ENCODE data around the gene TMEM242.

TMEM242 gene

DNA sequence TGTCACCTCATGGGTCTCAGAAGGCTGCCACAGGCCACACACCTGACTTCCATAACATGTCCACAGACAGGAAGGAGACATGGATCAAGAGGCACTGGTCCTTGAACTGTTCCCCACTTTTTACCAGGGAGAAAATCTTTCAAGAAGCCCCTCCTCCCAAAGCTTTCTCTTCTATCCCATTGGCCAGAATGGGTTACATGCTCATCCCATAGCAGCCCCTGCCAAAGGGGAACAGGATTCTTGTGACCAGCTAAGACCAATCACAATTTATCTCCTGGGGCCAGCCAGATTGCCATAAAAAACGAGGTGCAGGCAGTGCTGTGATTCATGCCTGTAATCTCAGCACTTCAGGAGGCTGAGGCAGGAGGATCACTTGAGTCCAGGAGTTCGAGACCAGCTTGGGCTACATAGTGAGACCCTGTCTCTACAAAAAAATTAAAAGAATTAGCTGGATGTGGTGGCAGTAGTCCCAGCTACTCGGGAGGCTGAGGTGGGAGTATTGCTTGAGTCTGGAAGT, 59.4 kb downstream of the TMEM242 start (continued):
- TF ChIP-seq, protein P1, sequence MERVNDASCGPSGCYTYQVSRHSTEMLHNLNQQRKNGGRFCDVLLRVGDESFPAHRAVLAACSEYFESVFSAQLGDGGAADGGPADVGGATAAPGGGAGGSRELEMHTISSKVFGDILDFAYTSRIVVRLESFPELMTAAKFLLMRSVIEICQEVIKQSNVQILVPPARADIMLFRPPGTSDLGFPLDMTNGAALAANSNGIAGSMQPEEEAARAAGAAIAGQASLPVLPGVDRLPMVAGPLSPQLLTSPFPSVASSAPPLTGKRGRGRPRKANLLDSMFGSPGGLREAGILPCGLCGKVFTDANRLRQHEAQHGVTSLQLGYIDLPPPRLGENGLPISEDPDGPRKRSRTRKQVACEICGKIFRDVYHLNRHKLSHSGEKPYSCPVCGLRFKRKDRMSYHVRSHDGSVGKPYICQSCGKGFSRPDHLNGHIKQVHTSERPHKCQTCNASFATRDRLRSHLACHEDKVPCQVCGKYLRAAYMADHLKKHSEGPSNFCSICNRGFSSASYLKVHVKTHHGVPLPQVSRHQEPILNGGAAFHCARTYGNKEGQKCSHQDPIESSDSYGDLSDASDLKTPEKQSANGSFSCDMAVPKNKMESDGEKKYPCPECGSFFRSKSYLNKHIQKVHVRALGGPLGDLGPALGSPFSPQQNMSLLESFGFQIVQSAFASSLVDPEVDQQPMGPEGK (CRISPR knock-in tag; IDR thresholded peaks at IDR 0.05; ENCODE audit: borderline replicate concordance), result no peak
- TF ChIP-seq ZFP3 (CRISPR knock-in tag; IDR thresholded peaks at IDR 0.05) (no peak), ZNF70 (CRISPR knock-in tag; IDR thresholded peaks at IDR 0.05) (no peak), PPARA (CRISPR knock-in tag; IDR thresholded peaks at IDR 0.05; ENCODE audit: borderline replicate concordance) (no peak), ISL1 (CRISPR knock-in tag; IDR thresholded peaks at IDR 0.05) (no peak), RARB (CRISPR knock-in tag; IDR thresholded peaks at IDR 0.05) (no peak), BACH2 (CRISPR knock-in tag; IDR thresholded peaks at IDR 0.05; ENCODE audit: borderline replicate concordance) (no peak), OSR1 (CRISPR knock-in tag; IDR thresholded peaks at IDR 0.05) (no peak), TCF4 (CRISPR knock-in tag; IDR thresholded peaks at IDR 0.05; ENCODE audit: borderline replicate concordance) (no peak)
- TF ChIP-seq, protein P2, sequence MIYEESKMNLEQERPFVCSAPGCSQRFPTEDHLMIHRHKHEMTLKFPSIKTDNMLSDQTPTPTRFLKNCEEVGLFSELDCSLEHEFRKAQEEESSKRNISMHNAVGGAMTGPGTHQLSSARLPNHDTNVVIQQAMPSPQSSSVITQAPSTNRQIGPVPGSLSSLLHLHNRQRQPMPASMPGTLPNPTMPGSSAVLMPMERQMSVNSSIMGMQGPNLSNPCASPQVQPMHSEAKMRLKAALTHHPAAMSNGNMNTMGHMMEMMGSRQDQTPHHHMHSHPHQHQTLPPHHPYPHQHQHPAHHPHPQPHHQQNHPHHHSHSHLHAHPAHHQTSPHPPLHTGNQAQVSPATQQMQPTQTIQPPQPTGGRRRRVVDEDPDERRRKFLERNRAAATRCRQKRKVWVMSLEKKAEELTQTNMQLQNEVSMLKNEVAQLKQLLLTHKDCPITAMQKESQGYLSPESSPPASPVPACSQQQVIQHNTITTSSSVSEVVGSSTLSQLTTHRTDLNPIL (CRISPR knock-in tag; IDR thresholded peaks at IDR 0.05; ENCODE audit: low read depth), result no peak

DNA sequence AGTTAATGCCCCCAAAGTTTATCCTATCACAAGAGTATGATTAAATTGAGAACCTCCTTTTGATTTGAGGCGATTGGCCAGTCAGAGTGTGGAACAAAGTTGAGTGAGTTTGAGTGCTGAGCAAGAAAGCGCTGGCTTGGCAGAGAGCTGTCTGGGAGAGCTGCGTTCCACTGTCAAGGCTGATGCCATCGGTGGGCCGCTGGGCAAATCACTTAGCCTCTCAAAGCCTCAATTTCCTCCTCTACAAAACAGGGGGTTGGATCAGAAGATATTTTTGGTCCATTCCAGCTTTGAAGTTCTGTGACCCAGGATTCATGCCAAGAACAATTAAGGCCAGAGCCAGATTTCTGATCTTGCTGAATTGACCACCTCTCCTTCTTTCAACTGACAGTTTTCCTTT, 60.2 kb downstream of the TMEM242 start:
- no peak for TF ChIP-seq ARNTL (CRISPR knock-in tag; IDR thresholded peaks at IDR 0.05; ENCODE audit: borderline replicate concordance, low read depth)
- TF ChIP-seq OSR1 (CRISPR knock-in tag; IDR thresholded peaks at IDR 0.05), result no peak
- no peak for TF ChIP-seq CSDC2 (CRISPR knock-in tag; IDR thresholded peaks at IDR 0.05)
- TF ChIP-seq, protein P3, sequence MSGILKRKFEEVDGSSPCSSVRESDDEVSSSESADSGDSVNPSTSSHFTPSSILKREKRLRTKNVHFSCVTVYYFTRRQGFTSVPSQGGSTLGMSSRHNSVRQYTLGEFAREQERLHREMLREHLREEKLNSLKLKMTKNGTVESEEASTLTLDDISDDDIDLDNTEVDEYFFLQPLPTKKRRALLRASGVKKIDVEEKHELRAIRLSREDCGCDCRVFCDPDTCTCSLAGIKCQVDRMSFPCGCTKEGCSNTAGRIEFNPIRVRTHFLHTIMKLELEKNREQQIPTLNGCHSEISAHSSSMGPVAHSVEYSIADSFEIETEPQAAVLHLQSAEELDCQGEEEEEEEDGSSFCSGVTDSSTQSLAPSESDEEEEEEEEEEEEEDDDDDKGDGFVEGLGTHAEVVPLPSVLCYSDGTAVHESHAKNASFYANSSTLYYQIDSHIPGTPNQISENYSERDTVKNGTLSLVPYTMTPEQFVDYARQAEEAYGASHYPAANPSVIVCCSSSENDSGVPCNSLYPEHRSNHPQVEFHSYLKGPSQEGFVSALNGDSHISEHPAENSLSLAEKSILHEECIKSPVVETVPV (CRISPR knock-in tag; IDR thresholded peaks at IDR 0.05), result no peak
- TF ChIP-seq, protein P1 (CRISPR knock-in tag; IDR thresholded peaks at IDR 0.05; ENCODE audit: borderline replicate concordance), result no peak
- TF ChIP-seq GLIS3 (CRISPR knock-in tag; IDR thresholded peaks at IDR 0.05), result no peak
- TF ChIP-seq ISL1 (CRISPR knock-in tag; IDR thresholded peaks at IDR 0.05), result no peak
- TF ChIP-seq ZNF8 (CRISPR knock-in tag; IDR thresholded peaks at IDR 0.05), result no peak
- no peak for TF ChIP-seq ZNF565 (CRISPR knock-in tag; conservative IDR thresholded peaks at IDR 0.05; ENCODE audit: low read depth)
- TF ChIP-seq, protein P4, sequence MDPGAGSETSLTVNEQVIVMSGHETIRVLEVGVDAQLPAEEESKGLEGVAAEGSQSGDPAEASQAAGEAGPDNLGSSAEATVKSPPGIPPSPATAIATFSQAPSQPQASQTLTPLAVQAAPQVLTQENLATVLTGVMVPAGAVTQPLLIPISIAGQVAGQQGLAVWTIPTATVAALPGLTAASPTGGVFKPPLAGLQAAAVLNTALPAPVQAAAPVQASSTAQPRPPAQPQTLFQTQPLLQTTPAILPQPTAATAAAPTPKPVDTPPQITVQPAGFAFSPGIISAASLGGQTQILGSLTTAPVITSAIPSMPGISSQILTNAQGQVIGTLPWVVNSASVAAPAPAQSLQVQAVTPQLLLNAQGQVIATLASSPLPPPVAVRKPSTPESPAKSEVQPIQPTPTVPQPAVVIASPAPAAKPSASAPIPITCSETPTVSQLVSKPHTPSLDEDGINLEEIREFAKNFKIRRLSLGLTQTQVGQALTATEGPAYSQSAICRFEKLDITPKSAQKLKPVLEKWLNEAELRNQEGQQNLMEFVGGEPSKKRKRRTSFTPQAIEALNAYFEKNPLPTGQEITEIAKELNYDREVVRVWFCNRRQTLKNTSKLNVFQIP (CRISPR knock-in tag; IDR thresholded peaks at IDR 0.05; ENCODE audit: borderline replicate concordance, low read depth), result no peak
- no peak for TF ChIP-seq ESRRG (CRISPR knock-in tag; IDR thresholded peaks at IDR 0.05)
- no peak for TF ChIP-seq SNAI2 (CRISPR knock-in tag; IDR thresholded peaks at IDR 0.05)
- TF ChIP-seq PPARA (CRISPR knock-in tag; IDR thresholded peaks at IDR 0.05; ENCODE audit: borderline replicate concordance), result no peak
- no peak for TF ChIP-seq TOX (CRISPR knock-in tag; IDR thresholded peaks at IDR 0.05; ENCODE audit: borderline replicate concordance)
- TF ChIP-seq TCF4 (CRISPR knock-in tag; IDR thresholded peaks at IDR 0.05; ENCODE audit: borderline replicate concordance), result no peak
- no peak for TF ChIP-seq ZC3H10 (CRISPR knock-in tag; IDR thresholded peaks at IDR 0.05)
- TF ChIP-seq, protein P5, sequence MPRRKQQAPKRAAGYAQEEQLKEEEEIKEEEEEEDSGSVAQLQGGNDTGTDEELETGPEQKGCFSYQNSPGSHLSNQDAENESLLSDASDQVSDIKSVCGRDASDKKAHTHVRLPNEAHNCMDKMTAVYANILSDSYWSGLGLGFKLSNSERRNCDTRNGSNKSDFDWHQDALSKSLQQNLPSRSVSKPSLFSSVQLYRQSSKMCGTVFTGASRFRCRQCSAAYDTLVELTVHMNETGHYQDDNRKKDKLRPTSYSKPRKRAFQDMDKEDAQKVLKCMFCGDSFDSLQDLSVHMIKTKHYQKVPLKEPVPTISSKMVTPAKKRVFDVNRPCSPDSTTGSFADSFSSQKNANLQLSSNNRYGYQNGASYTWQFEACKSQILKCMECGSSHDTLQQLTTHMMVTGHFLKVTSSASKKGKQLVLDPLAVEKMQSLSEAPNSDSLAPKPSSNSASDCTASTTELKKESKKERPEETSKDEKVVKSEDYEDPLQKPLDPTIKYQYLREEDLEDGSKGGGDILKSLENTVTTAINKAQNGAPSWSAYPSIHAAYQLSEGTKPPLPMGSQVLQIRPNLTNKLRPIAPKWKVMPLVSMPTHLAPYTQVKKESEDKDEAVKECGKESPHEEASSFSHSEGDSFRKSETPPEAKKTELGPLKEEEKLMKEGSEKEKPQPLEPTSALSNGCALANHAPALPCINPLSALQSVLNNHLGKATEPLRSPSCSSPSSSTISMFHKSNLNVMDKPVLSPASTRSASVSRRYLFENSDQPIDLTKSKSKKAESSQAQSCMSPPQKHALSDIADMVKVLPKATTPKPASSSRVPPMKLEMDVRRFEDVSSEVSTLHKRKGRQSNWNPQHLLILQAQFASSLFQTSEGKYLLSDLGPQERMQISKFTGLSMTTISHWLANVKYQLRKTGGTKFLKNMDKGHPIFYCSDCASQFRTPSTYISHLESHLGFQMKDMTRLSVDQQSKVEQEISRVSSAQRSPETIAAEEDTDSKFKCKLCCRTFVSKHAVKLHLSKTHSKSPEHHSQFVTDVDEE (CRISPR knock-in tag; IDR thresholded peaks at IDR 0.05), result no peak
- TF ChIP-seq, protein P2 (CRISPR knock-in tag; IDR thresholded peaks at IDR 0.05; ENCODE audit: low read depth), result no peak
- TF ChIP-seq ZFP30 (CRISPR knock-in tag; IDR thresholded peaks at IDR 0.05), result no peak
- ATAC-seq, result no peak
